T-helper 1 cell (primary cell): ENCODE results near the gene PVR.
A peak's percentile ranks its signal among the peaks of the same experiment; 100 is the strongest.
"Not testable (repeated sequence)": the region's sequence is repeated elsewhere in the genome, so short reads cannot be mapped to it uniquely, and the experiment has no call there.

Experiments
- DNase-seq, 5 donors: peaks; one replicate each; pipeline ENCODE4 v3.0.0-alpha.2; 2012 to 2020
- total RNA-seq, 4 donors: gene quantifications; one replicate each; lab custom pipeline; 2026; lab: John Stamatoyannopoulos, UW

The PVR gene, protein sequence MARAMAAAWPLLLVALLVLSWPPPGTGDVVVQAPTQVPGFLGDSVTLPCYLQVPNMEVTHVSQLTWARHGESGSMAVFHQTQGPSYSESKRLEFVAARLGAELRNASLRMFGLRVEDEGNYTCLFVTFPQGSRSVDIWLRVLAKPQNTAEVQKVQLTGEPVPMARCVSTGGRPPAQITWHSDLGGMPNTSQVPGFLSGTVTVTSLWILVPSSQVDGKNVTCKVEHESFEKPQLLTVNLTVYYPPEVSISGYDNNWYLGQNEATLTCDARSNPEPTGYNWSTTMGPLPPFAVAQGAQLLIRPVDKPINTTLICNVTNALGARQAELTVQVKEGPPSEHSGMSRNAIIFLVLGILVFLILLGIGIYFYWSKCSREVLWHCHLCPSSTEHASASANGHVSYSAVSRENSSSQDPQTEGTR
- total RNA-seq: 0.30 to 2.6 (median 1.4) reads per million in 4 donors

DNA sequence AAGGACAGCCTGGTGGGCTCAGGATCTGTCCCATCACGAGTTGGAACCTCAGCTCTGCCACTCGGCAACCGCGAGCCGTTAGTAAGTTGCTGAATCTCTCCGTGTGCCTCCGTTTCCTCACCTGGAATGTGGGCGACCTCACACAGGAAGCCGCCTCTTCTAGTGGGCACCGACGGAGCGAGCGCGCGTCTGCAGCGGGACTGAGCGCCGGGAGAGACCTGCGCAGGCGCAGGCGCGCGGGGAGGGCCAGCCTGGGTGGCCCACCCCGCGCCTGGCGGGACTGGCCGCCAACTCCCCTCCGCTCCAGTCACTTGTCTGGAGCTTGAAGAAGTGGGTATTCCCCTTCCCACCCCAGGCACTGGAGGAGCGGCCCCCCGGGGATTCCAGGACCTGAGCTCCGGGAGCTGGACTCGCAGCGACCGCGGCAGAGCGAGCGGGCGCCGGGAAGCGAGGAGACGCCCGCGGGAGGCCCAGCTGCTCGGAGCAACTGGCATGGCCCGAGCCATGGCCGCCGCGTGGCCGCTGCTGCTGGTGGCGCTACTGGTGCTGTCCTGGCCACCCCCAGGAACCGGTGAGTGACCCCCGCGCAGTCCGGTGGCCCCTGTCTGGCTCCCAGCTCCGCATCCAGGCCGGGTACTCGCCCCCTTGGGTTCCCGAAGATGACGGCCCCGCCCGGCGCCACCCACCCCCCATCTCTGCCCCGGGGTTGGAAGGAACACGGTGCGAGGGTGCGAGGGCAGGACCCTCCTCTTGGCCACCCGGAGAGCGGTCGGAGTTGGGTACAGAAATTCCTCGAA is at the start of gene PVR:
PVR (plus strand) TSS at position 306 of the 797 bp plus-strand sequence; CDS start at position 493, 187 bp downstream.
- DNase-seq: peak in 1 of 5 donors; percentile 40

DNA sequence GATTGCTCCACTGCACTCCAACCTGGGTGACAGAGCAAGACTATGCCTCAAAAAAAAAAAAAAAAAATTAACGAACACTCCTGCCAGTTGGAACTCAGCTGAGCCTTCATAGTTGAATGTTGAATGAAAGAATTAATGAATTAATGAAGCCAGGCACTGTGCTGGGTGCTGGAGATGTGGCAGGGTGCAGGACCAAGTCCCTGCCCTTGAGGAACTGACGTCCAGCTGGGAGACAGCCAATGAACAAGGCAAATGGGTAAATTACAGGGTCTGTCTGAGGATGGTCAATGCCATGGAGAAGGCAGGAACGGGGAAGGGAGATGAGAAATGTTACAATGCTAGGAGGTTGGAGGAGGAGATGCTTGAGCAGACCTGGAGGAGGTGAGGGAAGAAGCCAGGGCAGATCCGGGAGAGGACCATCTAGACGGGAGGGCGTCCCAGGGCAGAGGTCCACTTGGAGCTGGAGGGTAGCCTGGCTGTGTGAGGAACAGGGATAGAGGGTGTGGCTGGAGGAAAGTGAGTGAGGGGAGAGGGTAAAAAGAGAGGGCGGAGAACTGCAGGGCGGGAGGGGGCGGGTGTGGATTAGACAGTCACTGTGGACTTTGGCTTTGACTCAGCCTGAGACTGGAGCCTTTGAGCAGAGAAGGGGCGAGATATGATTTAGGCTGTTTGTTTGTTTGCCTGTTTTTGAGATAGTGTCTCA is 47.1 kb upstream of the PVR start:
- DNase-seq: no peak

DNA sequence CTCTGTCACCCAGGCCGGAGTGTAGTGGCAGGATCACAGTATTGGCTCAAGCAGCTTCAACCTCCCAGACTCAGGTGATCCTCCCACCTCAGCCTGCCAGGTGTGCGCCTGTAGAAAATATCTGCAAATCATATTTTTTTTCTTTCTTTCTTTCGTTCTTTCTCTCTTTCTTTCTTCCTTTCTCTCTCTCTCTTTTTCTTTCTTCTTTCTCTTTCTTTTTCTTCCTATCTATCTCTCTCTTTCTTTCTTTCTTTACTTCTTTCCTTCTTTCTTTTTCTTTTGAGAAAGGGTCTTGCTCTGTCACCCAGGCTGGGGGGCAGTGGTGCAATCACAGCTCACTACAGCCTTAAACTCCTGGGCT is 46.6 kb upstream of the PVR start:
- no peak for DNase-seq

DNA sequence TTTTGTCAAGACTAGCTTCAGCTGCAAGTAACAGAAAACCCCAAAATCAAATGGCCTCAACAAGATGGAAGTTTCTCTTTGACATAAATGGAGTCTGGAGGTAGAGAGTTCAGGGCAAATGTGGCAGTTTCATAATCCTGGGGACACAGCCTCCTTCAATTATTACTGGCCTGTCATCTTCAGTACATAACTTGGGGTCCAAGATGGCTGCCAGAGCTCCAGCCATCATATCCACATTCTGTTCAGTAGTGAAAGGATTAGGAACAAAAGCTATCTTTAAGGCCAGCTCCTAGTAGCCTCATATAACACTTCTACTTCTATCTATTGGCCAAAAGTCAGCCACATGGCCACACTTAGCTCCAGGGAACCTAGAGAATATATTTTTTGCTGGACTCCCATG is 45.4 kb upstream of the PVR start:
- no peak for DNase-seq

DNA sequence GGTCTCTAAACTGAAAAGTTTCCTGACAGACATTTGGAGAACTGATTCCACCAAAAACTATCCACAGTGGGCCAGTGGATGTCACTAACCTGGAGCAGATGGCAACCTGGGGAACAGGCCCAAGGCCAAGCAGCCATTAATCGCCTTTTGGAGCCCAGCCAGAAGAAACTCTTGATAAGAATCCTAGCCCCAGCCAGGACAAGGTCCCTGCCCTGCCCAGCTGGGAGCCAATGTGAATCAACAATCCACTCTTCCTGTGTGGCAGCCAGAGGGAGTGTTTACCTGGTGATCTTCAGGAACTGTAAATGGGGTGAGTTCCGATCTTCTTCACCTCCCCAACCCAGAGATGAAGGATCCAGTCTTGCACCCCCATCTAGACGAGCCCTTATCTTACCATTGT is 44.8 kb upstream of the PVR start:
- DNase-seq: no peak

DNA sequence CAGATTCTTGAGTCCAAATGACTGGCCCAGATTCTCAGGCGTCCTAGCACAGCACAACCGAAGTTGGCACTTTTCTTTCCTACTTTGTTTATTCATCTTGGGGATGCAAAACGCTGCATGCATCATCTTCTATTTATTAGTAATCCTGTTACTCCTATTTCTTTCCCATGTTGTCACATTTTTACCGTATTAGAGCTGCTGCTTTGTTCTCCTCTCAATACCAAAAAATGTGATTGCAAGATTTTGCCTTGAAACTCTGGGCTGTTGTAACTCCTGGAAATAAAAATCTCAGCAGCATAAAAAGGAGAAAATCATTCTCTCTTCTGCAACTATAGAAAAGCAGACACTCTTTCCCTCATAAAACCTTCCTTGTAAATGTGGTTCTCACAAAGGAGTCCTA is 43.2 kb upstream of the PVR start:
- no peak for DNase-seq

DNA sequence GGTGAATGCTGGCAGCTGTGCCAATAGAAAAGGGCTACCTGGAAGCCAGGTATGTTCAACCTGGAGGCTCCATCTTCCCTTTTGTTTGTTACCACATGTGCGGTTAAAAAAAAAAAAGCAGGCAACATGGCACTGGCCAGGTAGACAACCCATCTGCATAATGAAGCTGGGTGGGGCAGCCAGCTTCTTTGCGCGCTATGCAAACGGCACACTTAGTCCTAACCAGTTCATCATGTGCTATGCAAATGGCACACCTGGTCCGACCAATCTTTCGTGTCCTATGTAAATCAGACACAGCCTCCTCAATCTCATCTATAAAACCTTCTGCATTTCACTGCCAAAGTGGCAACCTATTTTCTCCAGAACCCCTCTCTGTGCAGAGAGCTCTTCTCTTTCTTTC is 41.6 kb upstream of the PVR start:
- no peak for DNase-seq

DNA sequence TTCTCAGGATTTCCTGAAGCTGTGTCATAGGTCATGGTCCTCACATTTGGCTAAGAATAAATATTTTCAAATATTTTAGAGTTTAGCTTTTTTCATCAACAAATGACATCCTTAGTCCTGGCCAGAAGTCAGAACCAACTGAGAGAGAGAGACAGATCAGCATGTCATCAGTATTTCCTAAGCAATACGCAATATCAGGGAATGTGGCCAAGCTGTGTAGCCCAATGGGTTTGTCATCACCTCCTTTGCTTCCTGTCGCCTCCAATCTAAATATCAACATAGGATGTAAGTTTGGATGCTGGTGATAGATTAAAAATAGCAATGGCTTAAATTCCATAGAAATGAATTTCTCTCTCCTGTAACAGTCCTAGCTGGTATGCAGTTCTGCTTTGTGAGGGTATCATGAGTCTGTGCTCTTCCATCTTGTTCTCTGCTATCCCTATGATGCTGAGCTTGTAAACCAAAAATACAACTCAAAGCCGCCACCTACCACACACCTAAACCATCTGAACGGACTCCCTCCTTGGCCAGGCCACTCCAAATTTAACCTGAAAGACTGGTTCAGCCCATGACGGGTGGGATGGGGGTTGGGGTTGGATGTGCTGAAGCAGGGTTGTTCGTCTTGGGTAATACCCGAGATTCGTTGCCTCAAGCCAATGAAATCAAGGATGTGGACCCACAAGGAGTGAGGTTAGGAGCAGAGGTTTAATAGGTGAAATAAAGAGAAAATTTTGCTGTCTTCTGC is 40.3 kb upstream of the PVR start:
- DNase-seq: no peak

DNA sequence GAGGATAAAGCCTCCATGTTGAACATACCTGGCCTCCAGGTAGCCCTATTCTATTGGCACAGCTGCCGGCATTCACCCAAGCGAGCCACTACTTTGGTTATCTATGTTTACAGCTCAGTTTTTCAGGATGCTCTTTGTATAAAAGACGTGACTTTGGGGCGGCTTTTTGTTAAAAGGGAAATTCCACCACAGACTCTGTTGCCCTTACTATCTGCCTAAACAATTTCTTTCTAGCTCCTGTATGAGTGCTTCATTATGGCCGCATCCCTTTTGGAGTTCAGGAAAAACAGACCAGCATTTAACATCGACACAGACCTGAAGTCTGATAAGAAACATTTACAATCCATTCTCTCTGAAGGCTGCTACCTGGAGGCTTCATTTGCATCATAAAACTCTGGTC is 39.5 kb upstream of the PVR start:
- no peak for DNase-seq

DNA sequence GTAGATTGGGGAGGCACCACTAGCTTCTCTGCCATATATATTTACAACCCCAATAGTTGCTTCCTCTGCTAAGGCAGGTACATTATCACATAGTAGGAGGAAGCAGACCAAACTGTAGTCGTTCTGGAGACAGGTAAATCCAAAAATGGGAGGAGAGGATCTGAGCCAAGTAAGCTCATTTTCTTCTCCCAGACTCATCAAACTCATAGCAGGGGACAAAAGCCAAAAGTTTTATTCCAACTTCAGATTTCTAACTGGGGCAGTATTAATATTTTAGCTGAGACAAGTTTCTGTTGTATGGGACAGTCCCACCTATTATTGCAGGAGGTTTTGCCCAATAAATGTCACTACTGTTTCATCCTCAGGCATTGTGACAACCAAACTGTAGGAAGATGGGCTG is 38.2 kb upstream of the PVR start:
- DNase-seq: no peak

DNA sequence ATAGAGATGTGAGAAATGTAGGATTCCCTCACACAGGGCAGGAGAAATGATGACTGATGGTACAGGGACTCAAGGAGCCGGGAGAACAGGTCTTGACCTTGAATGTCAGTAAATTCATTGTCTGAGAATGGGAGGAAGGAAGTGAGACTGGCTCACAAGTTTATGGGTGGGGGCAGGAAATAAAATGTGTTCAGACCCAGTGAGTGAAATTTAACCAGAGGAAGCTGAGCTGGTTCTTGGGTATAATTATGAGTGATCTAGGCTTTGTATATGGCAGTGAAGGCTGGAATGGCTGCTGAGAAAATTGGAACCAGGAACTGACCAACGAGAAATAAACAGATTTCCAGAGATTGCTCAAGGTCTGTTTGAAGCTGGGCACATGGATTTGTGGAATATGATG is 36.7 kb upstream of the PVR start:
- DNase-seq: no peak

DNA sequence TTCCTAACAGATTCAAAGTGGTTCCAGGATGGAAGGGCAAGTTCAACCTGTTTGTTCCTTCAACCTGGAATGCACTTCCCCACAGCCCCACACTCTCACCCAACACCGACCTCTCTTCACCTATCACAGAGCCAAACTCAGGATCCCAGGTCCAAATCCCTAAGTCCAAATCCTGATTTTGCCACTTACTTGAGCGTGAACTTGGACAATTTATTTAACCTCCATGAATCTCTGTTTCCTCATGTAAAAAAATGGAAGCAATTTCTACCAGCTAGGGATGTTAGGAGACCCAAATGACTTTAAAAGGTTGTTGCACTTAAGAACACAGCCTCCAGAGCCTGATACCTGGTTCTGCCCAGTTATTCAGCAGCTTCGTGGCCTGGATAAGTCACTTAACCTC is 35.8 kb upstream of the PVR start:
- no peak for DNase-seq

DNA sequence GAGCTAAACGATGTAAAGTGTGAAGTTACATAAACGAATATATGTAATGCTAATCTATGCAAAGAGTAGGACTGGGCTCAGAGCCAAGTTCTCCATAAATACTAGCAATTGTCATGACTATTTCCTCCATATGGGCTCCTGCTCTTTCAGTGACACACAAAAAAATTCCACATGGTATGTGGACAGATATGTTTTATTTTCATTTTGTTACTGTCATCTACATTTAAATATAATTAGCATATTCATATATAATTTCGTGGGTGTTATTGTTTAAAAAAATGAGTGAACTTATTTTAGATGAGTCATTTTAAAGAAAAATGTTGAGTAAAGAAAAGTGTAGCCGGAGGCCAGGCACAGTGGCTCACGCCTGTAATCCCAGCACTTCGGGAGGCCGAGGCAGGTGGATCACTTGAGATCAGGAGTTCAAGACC is 35.3 kb upstream of the PVR start:
- DNase-seq: no peak

DNA sequence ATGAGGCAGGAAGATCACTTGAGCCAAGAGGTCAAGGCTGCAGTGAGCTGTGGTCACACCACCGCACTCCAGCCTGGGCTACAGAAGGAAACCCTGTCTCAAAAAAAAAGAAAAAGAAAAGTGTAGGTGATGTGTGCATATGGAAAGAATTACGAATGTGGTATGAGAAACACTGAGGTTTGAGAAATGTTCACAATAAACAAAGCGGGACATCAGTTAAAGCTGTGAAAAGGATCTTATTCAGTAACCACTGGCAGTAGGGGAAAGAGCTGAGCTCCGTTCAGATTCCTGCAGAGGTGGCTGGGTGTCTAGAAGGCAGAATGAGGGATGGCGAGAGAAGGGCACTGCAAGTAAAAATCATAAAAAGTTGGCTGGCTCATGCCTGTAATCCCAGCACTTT is 34.5 kb upstream of the PVR start:
- DNase-seq: no peak

DNA sequence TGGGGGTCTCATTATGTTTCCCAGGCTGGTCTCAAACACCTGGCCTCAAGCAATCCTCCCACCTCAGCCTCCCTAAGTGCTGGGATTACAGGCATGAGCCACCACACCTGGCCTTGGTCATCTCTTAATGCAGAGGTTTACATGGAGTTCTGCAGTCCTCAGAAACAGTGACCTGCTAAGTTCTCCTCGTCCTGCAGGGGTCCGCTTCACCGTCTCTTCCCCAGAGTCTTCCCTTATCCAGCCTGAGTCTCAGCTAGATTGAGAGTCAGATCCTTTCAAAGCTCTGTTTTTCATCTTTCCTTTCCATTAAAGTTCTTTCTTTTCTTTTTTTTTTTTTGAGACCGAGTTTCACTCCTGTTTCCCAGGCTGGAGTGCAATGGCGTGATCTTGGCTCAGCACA is 33.2 kb upstream of the PVR start:
- not testable (repeated sequence) for DNase-seq

DNA sequence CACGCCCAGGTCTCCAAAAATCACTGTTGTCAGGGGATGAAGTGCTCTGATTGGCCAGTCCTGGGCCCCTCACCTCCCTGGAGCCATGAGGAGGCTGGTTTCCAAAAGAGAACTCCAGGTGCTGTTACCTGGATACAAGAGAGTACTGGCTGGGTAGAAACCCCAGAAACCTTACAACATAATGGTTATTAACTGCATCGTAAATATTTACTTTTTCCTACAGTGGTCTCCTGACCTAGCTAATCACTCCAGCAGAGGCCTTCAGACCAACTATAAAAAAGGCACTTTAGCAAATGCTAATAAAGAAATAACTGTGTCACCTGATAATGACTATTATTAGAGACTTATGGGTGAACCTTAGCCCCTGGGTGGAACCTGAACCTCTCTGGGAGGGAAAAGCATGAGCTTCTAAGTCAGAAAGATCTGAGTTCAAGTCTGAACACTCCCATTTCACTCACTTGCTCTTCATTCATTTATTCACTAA is 31.9 kb upstream of the PVR start:
- DNase-seq: no peak

DNA sequence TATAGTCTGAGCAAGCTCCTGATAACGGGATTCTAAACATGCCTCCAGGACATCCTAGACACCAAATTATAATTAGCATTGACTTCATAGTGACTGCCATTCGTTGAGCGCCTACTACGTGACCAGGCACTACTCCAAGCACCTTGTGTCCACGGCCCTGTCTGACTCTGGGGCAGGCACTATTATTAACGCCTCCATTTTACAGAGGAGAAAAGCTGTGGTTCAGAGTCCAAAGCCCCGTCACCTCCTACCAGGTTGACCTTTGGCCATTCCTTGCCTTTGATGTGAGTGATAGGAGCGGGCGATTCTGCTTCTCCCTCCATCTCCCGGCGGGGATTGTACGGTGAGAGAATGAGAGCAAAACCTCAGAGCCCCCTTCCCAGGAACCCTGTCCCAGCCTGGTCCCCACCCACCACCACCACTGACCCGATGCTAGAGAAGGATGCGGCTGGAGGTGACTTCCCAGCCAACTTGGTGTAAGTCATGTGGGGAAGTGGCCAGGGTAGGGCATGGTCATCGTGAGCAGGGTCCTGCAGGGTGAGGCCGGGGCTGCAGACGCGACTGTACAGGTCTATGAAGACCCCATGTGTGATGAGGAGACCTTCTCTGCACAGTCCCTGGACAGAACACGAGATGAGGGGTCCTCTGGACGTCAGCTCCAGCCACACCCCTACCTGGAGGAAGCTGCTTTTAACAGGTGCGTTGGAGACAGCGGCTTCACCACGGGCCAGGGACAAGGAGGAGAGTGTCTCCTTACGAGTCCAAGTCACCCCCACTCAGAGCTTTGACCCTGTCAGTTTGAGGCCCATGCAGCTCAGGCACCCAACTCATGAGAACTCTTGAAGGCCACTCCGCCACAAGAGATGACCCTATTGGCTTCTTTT is 30.2 kb upstream of the PVR start, which contains the start of gene IGSF23:
IGSF23 (plus strand) TSS at position 269 of the 884 bp plus-strand sequence; CDS start at position 352, 83 bp downstream.
- no peak for DNase-seq

DNA sequence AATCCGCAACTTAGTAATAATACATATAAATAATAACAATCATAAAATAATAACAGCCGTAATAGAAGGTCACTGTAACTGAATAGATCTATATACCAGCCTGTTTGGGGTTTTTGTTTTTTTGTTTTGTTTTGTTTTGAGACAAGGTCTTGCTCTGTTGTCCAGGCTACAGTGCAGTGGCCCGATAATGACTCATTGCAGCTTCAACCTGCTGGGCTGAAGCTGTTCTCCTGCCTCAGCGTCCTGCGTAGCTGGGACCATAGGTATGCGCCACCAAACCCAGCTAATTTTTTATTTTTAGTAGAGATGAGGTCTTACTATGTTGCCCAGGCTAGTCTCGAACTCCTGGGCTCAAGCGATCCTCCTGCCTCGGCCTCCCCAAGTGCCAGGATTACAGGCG is 29.4 kb upstream of the PVR start:
- no peak for DNase-seq

DNA sequence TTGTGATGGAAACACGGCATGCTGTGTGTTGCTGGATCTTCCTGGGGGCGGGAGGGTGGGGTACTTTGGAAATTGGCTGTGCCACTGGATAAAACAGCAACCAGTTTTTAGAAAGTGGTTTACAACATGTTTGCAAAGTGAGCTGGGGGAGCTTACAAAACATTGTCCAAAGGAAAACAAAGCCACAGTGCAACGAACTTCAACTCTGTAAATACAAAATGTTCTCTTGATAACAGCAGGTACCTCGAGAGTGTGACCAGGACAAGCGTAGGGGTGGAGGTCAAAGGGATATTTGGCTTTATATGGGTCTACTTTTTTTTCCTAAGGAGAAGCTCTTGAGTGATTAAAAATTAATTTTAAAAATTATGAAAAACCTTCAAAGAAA is 27.9 kb upstream of the PVR start:
- DNase-seq: no peak

DNA sequence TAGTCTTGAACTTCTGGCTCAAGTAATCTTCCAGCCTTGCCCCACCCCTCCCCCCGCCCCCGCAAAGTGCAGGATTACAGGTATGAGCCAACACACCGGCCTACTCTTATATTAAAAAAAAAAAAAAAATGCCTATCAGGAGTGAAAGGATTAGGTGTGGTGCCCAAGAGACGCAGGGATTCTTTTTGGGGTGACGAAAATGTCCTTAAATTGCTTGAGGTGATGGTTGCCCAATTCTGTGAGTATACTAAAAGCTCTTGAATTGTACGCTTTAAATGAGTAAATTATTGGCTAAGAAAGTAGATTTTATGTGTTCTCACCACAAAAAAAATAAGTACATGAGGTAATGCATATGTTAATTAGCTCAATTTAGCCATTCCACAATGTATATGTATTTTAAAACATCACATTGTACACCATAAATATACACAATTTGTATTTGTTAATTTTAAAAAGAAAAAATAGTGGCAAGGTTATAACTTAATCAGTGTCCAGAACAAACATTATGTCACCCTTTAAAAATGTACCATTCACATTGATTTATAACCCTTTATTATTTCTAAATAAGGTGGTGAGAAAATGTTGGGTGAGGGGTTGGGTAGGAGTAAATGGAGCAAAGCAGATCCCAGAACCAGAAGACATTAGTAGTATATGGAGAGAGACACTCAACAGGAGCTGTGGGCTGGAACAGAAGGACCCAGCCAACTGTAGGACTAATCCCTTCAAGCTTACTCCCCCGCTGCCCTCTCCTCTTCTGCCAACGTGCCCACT is 26.4 kb upstream of the PVR start:
- DNase-seq: no peak
